Fibroblast of pulmonary artery (primary cell): ENCODE data around the gene TMEM229A.
"Not testable (repeated sequence)": the region's sequence is repeated elsewhere in the genome, so short reads cannot be mapped to it uniquely, and the experiment has no call there.

ENCODE experiments used
- DNase-seq: peaks from one replicate; pipeline ENCODE4 v3.0.0-alpha.2; 2010; ENCODE audit warnings: low read depth
- H3K4me3 ChIP-seq: replicated peaks from 2 replicates; pipeline ENCODE4 v1.5.1; 2011; ENCODE audit warnings: low read depth, mild to moderate bottlenecking, control low read depth, low read length, moderate library complexity
- TF ChIP-seq, protein P1 (sequence below): IDR thresholded peaks from 2 replicates; pipeline ENCODE4 v1.5.1; 2011; ENCODE audit warnings: mild to moderate bottlenecking, control low read depth, low read length, inconsistent platforms; ENCODE audit errors: missing control alignments

TMEM229A gene

DNA sequence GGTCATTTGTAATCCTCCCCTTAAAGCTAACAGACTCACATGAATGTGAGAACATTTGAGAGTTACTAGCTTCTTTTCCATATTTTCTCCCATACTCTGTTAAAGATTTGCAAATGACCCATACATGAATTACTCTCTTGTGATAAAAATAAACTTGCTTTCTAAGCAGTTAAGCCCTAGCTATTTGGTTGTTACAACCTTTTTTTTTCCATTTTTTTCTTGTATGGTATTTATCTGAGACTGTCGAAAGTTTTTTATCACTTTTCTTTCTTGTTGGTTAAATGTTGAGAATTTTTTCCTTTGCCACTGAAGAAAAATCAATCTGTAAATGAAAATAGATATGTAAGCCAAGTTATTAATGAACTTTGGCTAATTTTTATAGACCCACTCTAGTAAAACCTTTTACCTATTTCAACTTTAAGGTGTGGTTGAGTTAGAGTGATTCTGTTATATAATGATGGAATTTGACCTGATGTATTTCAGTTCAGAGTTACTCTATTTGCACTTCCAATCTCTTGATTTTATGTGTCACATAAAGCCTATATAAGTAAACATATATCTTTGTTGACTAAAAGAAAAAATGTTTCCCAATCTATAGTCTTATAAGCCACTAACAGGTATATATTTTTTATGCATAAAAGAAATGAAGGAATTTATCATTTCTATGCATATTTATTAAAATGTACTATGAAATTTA, 19.0 kb upstream of the TMEM229A start:
- TF ChIP-seq, protein P1, sequence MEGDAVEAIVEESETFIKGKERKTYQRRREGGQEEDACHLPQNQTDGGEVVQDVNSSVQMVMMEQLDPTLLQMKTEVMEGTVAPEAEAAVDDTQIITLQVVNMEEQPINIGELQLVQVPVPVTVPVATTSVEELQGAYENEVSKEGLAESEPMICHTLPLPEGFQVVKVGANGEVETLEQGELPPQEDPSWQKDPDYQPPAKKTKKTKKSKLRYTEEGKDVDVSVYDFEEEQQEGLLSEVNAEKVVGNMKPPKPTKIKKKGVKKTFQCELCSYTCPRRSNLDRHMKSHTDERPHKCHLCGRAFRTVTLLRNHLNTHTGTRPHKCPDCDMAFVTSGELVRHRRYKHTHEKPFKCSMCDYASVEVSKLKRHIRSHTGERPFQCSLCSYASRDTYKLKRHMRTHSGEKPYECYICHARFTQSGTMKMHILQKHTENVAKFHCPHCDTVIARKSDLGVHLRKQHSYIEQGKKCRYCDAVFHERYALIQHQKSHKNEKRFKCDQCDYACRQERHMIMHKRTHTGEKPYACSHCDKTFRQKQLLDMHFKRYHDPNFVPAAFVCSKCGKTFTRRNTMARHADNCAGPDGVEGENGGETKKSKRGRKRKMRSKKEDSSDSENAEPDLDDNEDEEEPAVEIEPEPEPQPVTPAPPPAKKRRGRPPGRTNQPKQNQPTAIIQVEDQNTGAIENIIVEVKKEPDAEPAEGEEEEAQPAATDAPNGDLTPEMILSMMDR: no peak
- H3K4me3 ChIP-seq: no peak overlapping the region

DNA sequence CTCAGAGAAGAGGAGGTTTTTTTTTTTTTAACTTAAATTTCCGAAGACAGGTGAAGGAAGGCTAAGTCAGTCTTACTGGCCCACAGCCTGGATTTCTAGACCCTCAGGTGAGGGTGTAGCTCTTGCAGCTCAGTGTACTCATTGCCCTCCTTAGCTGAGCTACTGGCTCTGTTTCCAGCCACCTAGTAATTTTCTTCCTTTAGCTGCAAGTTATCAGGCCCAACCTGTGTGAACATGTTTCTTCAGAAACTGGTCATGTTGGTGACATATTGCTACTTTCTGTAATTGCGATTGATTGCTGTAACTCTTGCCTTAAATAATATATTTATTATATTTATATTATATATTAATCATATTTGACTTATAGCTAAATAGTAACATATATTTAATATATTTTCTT, 10.0 kb upstream of the TMEM229A start:
- H3K4me3 ChIP-seq: no peak overlapping the region
- DNase-seq: no peak
- TF ChIP-seq, protein P1: no peak

More for the DNA sequence above, 19.0 kb upstream of the TMEM229A start:
- DNase-seq: no peak

DNA sequence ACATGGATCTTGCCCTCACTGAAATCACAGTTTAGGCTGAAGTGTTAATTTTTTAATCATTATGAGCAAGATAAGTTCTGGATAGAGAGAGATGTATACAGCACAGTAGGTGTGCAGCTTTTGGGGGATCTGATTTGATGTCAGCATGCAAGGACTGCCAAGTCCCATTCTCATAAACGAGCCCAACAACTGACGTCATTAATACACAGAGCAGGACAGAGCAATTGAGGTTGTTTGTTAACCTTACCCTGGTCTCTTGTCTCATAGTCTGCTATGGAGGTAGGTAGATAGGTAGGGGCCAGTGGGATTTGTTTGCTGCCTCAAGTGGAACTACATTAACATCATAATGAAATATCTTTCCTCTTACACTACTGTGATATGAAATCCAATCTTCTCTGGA, 8.6 kb upstream of the TMEM229A start:
- TF ChIP-seq, protein P1: no peak
- DNase-seq: no peak
- no peak overlapping the region for H3K4me3 ChIP-seq

DNA sequence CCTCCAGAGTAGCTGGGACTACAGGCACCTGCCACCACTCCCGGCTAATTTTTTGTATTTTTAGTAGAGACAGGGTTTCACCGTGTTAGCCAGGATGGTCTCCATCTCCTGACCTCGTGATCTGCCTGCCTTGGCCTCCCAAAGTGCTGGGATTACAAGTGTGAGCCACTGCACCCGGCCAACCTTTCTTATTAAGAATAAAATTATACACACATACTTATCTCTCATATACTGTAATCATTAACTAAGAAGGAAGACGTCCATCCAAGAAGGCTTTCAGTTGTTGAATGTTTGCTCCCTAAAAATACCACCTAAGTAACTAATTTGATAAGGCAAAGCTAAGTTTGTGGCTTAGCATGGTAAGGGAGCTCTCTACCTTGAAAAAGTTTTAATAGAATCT, 5.0 kb upstream of the TMEM229A start:
- not testable (repeated sequence) for H3K4me3 ChIP-seq, DNase-seq

DNA sequence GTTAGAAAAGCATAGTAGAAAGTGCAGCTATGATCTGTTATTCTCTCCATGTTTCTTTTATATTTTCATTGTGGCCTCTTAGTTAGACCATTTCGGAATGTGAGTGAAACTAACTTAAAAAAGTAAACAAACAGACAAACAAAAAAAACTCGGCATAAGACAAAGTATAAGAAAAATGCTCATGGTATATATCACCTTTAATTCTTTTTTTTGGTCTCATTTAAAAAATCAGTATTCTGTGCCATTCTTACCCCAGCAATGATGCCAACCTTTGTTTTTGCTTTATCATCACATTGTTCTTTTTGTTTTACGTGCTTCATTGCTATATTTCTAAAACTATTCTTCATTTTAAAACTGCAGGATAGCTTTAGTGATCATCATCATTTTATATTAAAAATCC, 2.8 kb upstream of the TMEM229A start:
- H3K4me3 ChIP-seq: no peak overlapping the region
- TF ChIP-seq, protein P1: no peak
- DNase-seq: no peak

DNA sequence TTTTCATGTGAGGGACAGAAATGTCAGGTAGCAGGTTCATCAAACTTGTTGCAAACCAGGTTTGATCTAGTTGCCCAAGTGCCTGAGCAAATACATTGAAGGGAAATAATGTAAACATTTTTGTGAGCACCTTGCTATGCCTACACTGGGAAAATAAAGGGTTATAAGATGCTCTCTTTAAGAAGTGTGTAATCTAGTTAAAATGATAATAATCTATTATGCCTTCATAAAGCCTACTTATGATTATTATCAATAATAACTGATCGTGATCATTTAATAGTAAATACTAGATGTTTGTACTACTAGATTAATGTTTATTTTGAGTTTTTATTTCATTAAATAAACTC, 1.9 kb upstream of the TMEM229A start:
- no peak overlapping the region for H3K4me3 ChIP-seq
- no peak for DNase-seq
- TF ChIP-seq, protein P1: no peak

DNA sequence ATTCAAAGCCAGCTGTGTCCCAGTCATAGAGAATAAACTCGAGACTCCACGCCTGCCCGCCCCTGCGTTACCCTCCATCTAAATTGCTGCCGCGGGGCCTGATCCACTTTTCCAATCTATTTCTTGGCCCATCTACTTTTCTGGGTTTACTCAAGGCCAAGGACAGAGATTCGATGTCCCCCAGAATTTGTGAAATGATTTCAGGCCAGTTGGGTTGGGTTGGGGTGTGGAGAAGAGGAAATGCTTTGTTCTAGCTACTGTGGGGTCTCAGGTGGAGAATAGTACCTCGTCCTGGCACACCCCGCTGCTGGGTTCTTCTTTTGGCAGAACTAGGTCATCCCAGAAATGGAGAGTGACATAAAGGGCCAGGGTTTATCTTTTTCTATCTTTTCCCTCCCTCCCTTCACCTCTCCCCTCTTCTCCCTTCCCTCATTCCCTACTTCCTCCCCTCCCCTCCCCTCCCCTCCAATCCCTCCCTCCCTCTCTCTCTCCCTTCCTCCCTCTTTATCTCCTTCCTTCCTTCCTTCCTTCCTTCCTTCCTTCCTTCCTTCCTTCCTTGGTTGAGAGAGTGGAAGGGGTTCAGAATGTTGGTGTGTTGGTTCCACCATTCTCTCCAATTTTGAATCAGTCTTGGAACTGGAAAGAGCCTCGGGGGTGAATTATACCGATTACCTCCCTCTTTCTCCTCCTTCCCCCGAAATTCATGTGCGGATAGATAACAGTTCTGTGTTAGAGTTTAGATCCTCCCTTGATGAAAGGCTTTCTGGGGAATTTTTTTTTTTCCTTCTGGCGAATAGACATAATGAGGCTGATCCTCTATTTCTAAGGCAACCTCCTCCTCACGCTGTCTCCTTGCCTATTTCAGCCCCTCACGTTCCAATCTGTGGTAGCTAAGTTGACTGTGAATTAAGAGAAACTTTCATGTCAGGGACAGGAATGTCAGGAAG, 1.2 kb upstream of the TMEM229A start:
- TF ChIP-seq, protein P1: no peak
- no peak overlapping the region for H3K4me3 ChIP-seq

More for the DNA sequence above, 1.2 kb upstream of the TMEM229A start:
- no peak for DNase-seq
